GM18519 (cell line): ENCODE results near the gene PPA1.
"Not testable (repeated sequence)": the region's sequence is repeated elsewhere in the genome, so short reads cannot be mapped to it uniquely, and the experiment has no call there.

ENCODE experiments used
- ATAC-seq: cut with Tn5 transposase; IDR thresholded peaks from one replicate; pipeline ENCODE4 v1.9.1; 2021; ENCODE audit warnings: mild to moderate bottlenecking, moderate library complexity; ENCODE audit not compliant: unreplicated experiment, low FRiP score

Gene PPA1

GRCh38 chr10:70233109-70233938, at the start of gene PPA1:
Gene PPA1, minus strand, starts transcription at chr10:70233429. Its CDS starts 102 bp downstream, at chr10:70233327.
- peak; percentile 77 for ATAC-seq

GRCh38 chr10:70281609-70282008, 48.4 kb upstream of the PPA1 start:
- ATAC-seq, result no peak

- no peak for ATAC-seq
Measured at GRCh38 chr10:70280099-70280498, 46.9 kb upstream of the PPA1 start.

- ATAC-seq, result no peak
Measured at GRCh38 chr10:70277396-70278030, 44.3 kb upstream of the PPA1 start.

GRCh38 chr10:70274643-70275042, 41.4 kb upstream of the PPA1 start:
- no peak for ATAC-seq

- no peak for ATAC-seq
Measured at GRCh38 chr10:70272925-70273316, 39.7 kb upstream of the PPA1 start.

- ATAC-seq, result no peak
Measured at GRCh38 chr10:70271996-70272924, 39.0 kb upstream of the PPA1 start.

- ATAC-seq, result no peak
Measured at GRCh38 chr10:70270952-70271351, 37.7 kb upstream of the PPA1 start.

- ATAC-seq, result no peak
Measured at GRCh38 chr10:70269741-70270140, 36.5 kb upstream of the PPA1 start.

GRCh38 chr10:70268376-70268775, 35.1 kb upstream of the PPA1 start:
- ATAC-seq, result no peak

GRCh38 chr10:70267161-70267933, 34.1 kb upstream of the PPA1 start:
- no peak for ATAC-seq

- no peak for ATAC-seq
Measured at GRCh38 chr10:70266701-70267100, 33.5 kb upstream of the PPA1 start.

- ATAC-seq, result no peak
Measured at GRCh38 chr10:70266056-70266455, 32.8 kb upstream of the PPA1 start.

GRCh38 chr10:70265032-70265689, 31.9 kb upstream of the PPA1 start:
- no peak for ATAC-seq

GRCh38 chr10:70260734-70261133, 27.5 kb upstream of the PPA1 start:
- no peak for ATAC-seq

GRCh38 chr10:70260259-70260658, 27.0 kb upstream of the PPA1 start:
- ATAC-seq, result no peak

GRCh38 chr10:70258216-70258615, 25.0 kb upstream of the PPA1 start:
- no peak for ATAC-seq

GRCh38 chr10:70257816-70258215, 24.6 kb upstream of the PPA1 start:
- ATAC-seq, result not testable (repeated sequence)

- ATAC-seq, result no peak
Measured at GRCh38 chr10:70256463-70256862, 23.2 kb upstream of the PPA1 start.
